Measurements from ENCODE around the gene RNF38. TPM values are rescaled to one million over a fixed set of nuclear protein-coding genes. Genes with fewer than 3 reads are reported as not detected.
A peak's percentile ranks its signal among the peaks of the same experiment; 100 is the strongest.
"Not testable (repeated sequence)": the region's sequence is repeated elsewhere in the genome, so short reads cannot be mapped to it uniquely, and the experiment has no call there.

RNF38 gene
- polyA plus RNA-seq, 4 donors: 43.2 to 54.5 (median 53.4) TPM

- not testable (repeated sequence) for DNase-seq (ENCODE audit: low read depth in 4 of 4, low spot score in 3 of 4)
Measured at GRCh38 chr9:36409076-36409475, 9.0 kb upstream of the RNF38 start.

GRCh38 chr9:36407122-36407723, 7.2 kb upstream of the RNF38 start:
- peak; percentile 51 to 70 (median 60) for DNase-seq (ENCODE audit: low read depth in 4 of 4, low spot score in 3 of 4)

- no peak for DNase-seq (ENCODE audit: low read depth in 4 of 4, low spot score in 3 of 4)
Measured at GRCh38 chr9:36402536-36402935, 2.5 kb upstream of the RNF38 start.

GRCh38 chr9:36401897-36402480, 1.9 kb upstream of the RNF38 start:
- no peak for DNase-seq (ENCODE audit: low read depth in 4 of 4, low spot score in 3 of 4)

GRCh38 chr9:36401164-36401740, 1.2 kb upstream of the RNF38 start:
- DNase-seq (ENCODE audit: low read depth in 4 of 4, low spot score in 3 of 4): peak in 3 of 4 donors; percentile 51 to 76 (median 55)

GRCh38 chr9:36400332-36401163, 479 bp upstream of the RNF38 start:
- peak; percentile 60 to 75 (median 64) for DNase-seq (ENCODE audit: low read depth in 4 of 4, low spot score in 3 of 4)

GRCh38 chr9:36398745-36399144, 1.3 kb downstream of the RNF38 start:
- no peak for DNase-seq (ENCODE audit: low read depth in 4 of 4, low spot score in 3 of 4)

GRCh38 chr9:36396985-36397384, 3.1 kb downstream of the RNF38 start:
- DNase-seq (ENCODE audit: low read depth in 4 of 4, low spot score in 3 of 4): no peak

GRCh38 chr9:36392489-36392888, 7.6 kb downstream of the RNF38 start:
- DNase-seq (ENCODE audit: low read depth in 4 of 4, low spot score in 3 of 4): no peak

GRCh38 chr9:36389590-36389989, 10.5 kb downstream of the RNF38 start:
- DNase-seq (ENCODE audit: low read depth in 4 of 4, low spot score in 3 of 4): no peak

- not testable (repeated sequence) for DNase-seq (ENCODE audit: low read depth in 4 of 4, low spot score in 3 of 4)
Measured at GRCh38 chr9:36386396-36386965, 13.6 kb downstream of the RNF38 start.

GRCh38 chr9:36382484-36382883, 17.6 kb downstream of the RNF38 start:
- DNase-seq (ENCODE audit: low read depth in 4 of 4, low spot score in 3 of 4): no peak

- DNase-seq (ENCODE audit: low read depth in 4 of 4, low spot score in 3 of 4): no peak
Measured at GRCh38 chr9:36364577-36364976, 35.5 kb downstream of the RNF38 start.

- no peak for DNase-seq (ENCODE audit: low read depth in 4 of 4, low spot score in 3 of 4)
Measured at GRCh38 chr9:36363448-36363847, 36.6 kb downstream of the RNF38 start.

- DNase-seq (ENCODE audit: low read depth in 4 of 4, low spot score in 3 of 4): no peak
Measured at GRCh38 chr9:36358486-36358885, 41.6 kb downstream of the RNF38 start.

GRCh38 chr9:36357639-36358038, 42.4 kb downstream of the RNF38 start:
- DNase-seq (ENCODE audit: low read depth in 4 of 4, low spot score in 3 of 4): no peak

GRCh38 chr9:36346569-36346968, 53.5 kb downstream of the RNF38 start:
- DNase-seq (ENCODE audit: low read depth in 4 of 4, low spot score in 3 of 4): no peak

GRCh38 chr9:36345103-36345846, 54.8 kb downstream of the RNF38 start:
- DNase-seq (ENCODE audit: low read depth in 4 of 4, low spot score in 3 of 4): no peak

- DNase-seq (ENCODE audit: low read depth in 4 of 4, low spot score in 3 of 4): no peak
Measured at GRCh38 chr9:36341936-36342577, 58.0 kb downstream of the RNF38 start.

- DNase-seq (ENCODE audit: low read depth in 4 of 4, low spot score in 3 of 4): no peak
Measured at GRCh38 chr9:36337865-36338264, 62.2 kb downstream of the RNF38 start.

Data from right renal pelvis (tissue), 4 donors.